Measurements from ENCODE around the gene KIAA0513.

DNA sequence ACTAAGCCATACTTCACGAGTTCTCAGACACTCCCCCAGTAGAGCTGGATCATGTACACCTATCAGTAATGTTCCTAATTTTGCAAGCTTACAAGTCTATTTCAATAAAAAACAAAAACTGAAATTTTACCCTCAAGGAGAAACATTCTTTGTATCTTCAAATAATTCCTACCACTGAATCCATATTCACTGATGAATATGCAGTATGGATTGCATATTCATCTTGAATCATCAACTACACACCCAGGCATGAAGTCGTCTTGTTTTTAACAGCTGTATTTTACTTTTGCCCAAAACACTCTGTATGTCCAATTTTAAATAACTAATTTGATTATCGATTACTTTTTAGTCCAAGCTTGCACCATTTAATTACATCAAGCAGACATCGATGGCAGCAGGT lies 48.1 kb upstream of the KIAA0513 start:
- TF ChIP-seq, protein P1, sequence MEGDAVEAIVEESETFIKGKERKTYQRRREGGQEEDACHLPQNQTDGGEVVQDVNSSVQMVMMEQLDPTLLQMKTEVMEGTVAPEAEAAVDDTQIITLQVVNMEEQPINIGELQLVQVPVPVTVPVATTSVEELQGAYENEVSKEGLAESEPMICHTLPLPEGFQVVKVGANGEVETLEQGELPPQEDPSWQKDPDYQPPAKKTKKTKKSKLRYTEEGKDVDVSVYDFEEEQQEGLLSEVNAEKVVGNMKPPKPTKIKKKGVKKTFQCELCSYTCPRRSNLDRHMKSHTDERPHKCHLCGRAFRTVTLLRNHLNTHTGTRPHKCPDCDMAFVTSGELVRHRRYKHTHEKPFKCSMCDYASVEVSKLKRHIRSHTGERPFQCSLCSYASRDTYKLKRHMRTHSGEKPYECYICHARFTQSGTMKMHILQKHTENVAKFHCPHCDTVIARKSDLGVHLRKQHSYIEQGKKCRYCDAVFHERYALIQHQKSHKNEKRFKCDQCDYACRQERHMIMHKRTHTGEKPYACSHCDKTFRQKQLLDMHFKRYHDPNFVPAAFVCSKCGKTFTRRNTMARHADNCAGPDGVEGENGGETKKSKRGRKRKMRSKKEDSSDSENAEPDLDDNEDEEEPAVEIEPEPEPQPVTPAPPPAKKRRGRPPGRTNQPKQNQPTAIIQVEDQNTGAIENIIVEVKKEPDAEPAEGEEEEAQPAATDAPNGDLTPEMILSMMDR (conservative IDR thresholded peaks at IDR 0.05) = no peak
- no peak for TF ChIP-seq ZFX (IDR thresholded peaks at IDR 0.05)
